Measurements from ENCODE around the gene EHD3.

DNA sequence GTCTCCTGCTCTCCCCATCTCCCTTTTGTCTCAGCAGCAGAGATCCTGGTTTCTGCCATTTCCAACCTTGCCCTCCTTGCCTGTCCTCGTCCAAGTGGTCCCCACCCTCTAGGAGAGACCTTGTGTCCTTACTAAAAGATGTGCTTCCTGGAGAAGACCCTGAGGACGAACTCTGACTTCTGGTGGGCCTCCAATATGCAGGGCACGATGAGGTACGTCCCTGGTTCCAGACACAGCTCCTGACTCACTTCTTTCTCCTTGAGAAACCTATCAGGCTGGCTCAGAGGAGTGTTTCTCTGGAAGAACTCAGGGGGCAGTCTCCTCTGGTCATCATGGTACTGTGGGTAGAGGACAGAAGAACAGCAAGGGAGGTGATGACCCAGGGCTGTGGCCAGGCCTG lies 44.8 kb upstream of the EHD3 start:
- TF ChIP-seq EP300 (IDR thresholded peaks at IDR 0.05; ENCODE audit: borderline replicate concordance) (no peak), EGR1 (IDR thresholded peaks at IDR 0.05) (no peak), TCF12 (IDR thresholded peaks at IDR 0.05; ENCODE audit: low read depth) (no peak), CREB1 (IDR thresholded peaks at IDR 0.05; ENCODE audit: low read depth) (no peak), TAF1 (IDR thresholded peaks at IDR 0.05; ENCODE audit: low read depth) (no peak)
- TF ChIP-seq, protein P1, sequence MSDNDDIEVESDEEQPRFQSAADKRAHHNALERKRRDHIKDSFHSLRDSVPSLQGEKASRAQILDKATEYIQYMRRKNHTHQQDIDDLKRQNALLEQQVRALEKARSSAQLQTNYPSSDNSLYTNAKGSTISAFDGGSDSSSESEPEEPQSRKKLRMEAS (IDR thresholded peaks at IDR 0.05): no peak
- TF ChIP-seq, protein P2, sequence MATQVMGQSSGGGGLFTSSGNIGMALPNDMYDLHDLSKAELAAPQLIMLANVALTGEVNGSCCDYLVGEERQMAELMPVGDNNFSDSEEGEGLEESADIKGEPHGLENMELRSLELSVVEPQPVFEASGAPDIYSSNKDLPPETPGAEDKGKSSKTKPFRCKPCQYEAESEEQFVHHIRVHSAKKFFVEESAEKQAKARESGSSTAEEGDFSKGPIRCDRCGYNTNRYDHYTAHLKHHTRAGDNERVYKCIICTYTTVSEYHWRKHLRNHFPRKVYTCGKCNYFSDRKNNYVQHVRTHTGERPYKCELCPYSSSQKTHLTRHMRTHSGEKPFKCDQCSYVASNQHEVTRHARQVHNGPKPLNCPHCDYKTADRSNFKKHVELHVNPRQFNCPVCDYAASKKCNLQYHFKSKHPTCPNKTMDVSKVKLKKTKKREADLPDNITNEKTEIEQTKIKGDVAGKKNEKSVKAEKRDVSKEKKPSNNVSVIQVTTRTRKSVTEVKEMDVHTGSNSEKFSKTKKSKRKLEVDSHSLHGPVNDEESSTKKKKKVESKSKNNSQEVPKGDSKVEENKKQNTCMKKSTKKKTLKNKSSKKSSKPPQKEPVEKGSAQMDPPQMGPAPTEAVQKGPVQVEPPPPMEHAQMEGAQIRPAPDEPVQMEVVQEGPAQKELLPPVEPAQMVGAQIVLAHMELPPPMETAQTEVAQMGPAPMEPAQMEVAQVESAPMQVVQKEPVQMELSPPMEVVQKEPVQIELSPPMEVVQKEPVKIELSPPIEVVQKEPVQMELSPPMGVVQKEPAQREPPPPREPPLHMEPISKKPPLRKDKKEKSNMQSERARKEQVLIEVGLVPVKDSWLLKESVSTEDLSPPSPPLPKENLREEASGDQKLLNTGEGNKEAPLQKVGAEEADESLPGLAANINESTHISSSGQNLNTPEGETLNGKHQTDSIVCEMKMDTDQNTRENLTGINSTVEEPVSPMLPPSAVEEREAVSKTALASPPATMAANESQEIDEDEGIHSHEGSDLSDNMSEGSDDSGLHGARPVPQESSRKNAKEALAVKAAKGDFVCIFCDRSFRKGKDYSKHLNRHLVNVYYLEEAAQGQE (IDR thresholded peaks at IDR 0.05; ENCODE audit: low read depth): no peak
